ENCODE data around the gene NLK.

The NLK gene

DNA sequence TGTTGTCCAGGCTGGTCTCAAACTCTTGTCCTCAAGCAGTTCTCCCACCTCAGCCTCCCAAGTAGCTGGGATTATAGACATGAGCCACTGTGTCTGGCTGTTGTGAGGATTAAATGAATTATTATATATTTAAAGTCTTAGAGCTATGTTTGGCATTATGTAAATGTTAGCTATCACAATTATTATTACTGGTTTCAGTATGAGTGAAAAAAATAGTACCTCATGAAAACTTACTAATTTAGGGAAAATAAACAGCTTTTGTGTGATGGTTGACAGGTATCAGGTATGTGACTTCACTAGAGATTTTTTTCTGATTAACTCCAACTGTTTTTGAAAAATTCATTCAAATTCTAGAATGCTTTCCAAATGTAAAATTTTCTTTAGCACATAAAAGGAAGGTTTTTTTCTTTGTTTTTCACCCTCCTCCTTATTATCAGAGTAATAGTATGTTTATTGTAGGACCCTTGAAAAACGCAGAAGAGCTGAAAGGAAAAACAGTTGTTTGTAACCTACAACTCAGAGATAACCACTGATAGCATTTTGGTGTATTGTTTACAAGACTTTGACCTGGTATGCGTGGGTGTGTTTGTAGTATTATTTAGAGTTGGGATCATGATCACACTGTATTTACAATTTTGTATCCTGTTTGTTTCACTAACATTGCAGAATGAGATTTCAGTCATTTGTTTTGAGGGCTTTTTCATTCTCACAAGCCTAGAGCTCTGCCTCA, 13.2 kb downstream of the NLK start (continued):
- TF ChIP-seq, protein P1, sequence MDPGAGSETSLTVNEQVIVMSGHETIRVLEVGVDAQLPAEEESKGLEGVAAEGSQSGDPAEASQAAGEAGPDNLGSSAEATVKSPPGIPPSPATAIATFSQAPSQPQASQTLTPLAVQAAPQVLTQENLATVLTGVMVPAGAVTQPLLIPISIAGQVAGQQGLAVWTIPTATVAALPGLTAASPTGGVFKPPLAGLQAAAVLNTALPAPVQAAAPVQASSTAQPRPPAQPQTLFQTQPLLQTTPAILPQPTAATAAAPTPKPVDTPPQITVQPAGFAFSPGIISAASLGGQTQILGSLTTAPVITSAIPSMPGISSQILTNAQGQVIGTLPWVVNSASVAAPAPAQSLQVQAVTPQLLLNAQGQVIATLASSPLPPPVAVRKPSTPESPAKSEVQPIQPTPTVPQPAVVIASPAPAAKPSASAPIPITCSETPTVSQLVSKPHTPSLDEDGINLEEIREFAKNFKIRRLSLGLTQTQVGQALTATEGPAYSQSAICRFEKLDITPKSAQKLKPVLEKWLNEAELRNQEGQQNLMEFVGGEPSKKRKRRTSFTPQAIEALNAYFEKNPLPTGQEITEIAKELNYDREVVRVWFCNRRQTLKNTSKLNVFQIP (CRISPR knock-in tag; IDR thresholded peaks at IDR 0.05; ENCODE audit: borderline replicate concordance, low read depth), result no peak
- no peak for TF ChIP-seq ZNF8 (CRISPR knock-in tag; IDR thresholded peaks at IDR 0.05)
- no peak for TF ChIP-seq BACH2 (CRISPR knock-in tag; IDR thresholded peaks at IDR 0.05; ENCODE audit: borderline replicate concordance)
- no peak for TF ChIP-seq ESRRG (CRISPR knock-in tag; IDR thresholded peaks at IDR 0.05)
- no peak for TF ChIP-seq SNAI2 (CRISPR knock-in tag; IDR thresholded peaks at IDR 0.05)
- no peak for TF ChIP-seq ZC3H10 (CRISPR knock-in tag; IDR thresholded peaks at IDR 0.05)

DNA sequence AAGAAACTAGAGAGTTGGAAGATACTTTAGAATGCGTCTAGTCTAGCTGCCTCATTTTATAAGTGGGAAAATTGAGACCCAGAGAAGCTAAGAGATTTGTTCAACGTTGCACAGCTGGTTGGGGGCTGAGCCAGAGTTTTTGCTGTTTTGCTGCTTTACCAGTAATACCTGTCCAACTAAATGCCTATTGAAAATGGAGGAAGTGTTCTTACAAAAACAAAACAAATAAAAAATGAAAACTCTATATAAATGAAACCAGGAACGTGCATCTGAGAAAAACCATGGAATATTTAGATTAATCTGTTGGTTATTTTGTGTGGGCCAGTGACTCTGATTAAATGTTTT, 13.8 kb downstream of the NLK start:
- no peak for ATAC-seq
- TF ChIP-seq TOX (CRISPR knock-in tag; IDR thresholded peaks at IDR 0.05; ENCODE audit: borderline replicate concordance) (no peak), BACH2 (CRISPR knock-in tag; IDR thresholded peaks at IDR 0.05; ENCODE audit: borderline replicate concordance) (no peak), ZNF70 (CRISPR knock-in tag; IDR thresholded peaks at IDR 0.05) (no peak), ZFP3 (CRISPR knock-in tag; IDR thresholded peaks at IDR 0.05) (no peak), ZNF8 (CRISPR knock-in tag; IDR thresholded peaks at IDR 0.05) (no peak), GLIS3 (CRISPR knock-in tag; IDR thresholded peaks at IDR 0.05) (no peak), CSDC2 (CRISPR knock-in tag; IDR thresholded peaks at IDR 0.05) (no peak), OSR1 (CRISPR knock-in tag; IDR thresholded peaks at IDR 0.05) (no peak), ARNTL (CRISPR knock-in tag; IDR thresholded peaks at IDR 0.05; ENCODE audit: borderline replicate concordance, low read depth) (no peak), TCF4 (CRISPR knock-in tag; IDR thresholded peaks at IDR 0.05; ENCODE audit: borderline replicate concordance) (no peak), RARB (CRISPR knock-in tag; IDR thresholded peaks at IDR 0.05) (no peak), SNAI2 (CRISPR knock-in tag; IDR thresholded peaks at IDR 0.05) (no peak), ZFP30 (CRISPR knock-in tag; IDR thresholded peaks at IDR 0.05) (no peak), ZC3H10 (CRISPR knock-in tag; IDR thresholded peaks at IDR 0.05) (no peak)
- TF ChIP-seq, protein P2, sequence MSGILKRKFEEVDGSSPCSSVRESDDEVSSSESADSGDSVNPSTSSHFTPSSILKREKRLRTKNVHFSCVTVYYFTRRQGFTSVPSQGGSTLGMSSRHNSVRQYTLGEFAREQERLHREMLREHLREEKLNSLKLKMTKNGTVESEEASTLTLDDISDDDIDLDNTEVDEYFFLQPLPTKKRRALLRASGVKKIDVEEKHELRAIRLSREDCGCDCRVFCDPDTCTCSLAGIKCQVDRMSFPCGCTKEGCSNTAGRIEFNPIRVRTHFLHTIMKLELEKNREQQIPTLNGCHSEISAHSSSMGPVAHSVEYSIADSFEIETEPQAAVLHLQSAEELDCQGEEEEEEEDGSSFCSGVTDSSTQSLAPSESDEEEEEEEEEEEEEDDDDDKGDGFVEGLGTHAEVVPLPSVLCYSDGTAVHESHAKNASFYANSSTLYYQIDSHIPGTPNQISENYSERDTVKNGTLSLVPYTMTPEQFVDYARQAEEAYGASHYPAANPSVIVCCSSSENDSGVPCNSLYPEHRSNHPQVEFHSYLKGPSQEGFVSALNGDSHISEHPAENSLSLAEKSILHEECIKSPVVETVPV (CRISPR knock-in tag; IDR thresholded peaks at IDR 0.05), result no peak
- TF ChIP-seq, protein P3, sequence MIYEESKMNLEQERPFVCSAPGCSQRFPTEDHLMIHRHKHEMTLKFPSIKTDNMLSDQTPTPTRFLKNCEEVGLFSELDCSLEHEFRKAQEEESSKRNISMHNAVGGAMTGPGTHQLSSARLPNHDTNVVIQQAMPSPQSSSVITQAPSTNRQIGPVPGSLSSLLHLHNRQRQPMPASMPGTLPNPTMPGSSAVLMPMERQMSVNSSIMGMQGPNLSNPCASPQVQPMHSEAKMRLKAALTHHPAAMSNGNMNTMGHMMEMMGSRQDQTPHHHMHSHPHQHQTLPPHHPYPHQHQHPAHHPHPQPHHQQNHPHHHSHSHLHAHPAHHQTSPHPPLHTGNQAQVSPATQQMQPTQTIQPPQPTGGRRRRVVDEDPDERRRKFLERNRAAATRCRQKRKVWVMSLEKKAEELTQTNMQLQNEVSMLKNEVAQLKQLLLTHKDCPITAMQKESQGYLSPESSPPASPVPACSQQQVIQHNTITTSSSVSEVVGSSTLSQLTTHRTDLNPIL (CRISPR knock-in tag; IDR thresholded peaks at IDR 0.05; ENCODE audit: low read depth), result no peak
- TF ChIP-seq, protein P1 (CRISPR knock-in tag; IDR thresholded peaks at IDR 0.05; ENCODE audit: borderline replicate concordance, low read depth), result no peak
- TF ChIP-seq, protein P4, sequence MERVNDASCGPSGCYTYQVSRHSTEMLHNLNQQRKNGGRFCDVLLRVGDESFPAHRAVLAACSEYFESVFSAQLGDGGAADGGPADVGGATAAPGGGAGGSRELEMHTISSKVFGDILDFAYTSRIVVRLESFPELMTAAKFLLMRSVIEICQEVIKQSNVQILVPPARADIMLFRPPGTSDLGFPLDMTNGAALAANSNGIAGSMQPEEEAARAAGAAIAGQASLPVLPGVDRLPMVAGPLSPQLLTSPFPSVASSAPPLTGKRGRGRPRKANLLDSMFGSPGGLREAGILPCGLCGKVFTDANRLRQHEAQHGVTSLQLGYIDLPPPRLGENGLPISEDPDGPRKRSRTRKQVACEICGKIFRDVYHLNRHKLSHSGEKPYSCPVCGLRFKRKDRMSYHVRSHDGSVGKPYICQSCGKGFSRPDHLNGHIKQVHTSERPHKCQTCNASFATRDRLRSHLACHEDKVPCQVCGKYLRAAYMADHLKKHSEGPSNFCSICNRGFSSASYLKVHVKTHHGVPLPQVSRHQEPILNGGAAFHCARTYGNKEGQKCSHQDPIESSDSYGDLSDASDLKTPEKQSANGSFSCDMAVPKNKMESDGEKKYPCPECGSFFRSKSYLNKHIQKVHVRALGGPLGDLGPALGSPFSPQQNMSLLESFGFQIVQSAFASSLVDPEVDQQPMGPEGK (CRISPR knock-in tag; IDR thresholded peaks at IDR 0.05; ENCODE audit: borderline replicate concordance), result no peak
- TF ChIP-seq, protein P5, sequence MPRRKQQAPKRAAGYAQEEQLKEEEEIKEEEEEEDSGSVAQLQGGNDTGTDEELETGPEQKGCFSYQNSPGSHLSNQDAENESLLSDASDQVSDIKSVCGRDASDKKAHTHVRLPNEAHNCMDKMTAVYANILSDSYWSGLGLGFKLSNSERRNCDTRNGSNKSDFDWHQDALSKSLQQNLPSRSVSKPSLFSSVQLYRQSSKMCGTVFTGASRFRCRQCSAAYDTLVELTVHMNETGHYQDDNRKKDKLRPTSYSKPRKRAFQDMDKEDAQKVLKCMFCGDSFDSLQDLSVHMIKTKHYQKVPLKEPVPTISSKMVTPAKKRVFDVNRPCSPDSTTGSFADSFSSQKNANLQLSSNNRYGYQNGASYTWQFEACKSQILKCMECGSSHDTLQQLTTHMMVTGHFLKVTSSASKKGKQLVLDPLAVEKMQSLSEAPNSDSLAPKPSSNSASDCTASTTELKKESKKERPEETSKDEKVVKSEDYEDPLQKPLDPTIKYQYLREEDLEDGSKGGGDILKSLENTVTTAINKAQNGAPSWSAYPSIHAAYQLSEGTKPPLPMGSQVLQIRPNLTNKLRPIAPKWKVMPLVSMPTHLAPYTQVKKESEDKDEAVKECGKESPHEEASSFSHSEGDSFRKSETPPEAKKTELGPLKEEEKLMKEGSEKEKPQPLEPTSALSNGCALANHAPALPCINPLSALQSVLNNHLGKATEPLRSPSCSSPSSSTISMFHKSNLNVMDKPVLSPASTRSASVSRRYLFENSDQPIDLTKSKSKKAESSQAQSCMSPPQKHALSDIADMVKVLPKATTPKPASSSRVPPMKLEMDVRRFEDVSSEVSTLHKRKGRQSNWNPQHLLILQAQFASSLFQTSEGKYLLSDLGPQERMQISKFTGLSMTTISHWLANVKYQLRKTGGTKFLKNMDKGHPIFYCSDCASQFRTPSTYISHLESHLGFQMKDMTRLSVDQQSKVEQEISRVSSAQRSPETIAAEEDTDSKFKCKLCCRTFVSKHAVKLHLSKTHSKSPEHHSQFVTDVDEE (CRISPR knock-in tag; IDR thresholded peaks at IDR 0.05), result no peak

Data from SK-N-SH treated with all-trans-retinoic acid at 6 μM for 48 hours (cell line).